Measurements from ENCODE around the gene SCN11A. TPM values are rescaled to one million over a fixed set of nuclear protein-coding genes. Genes with fewer than 3 reads are reported as not detected.

The SCN11A gene
- total RNA-seq, 1 donor from 2014 or later, result not detected

GRCh38 chr3:39098473-39099000, 46.8 kb upstream of the SCN11A start:
- Histone ChIP-seq H3K27me3 (ENCODE audit: control insufficient read depth, insufficient read depth, low read length) (no peaks in the 10 kb centered on the region), H3K4me3 (ENCODE audit: low read depth, low read length) (no peak overlapping the region), H3K36me3 (ENCODE audit: control insufficient read depth, insufficient read depth, low read length) (peaks cover 21% of the 10 kb centered on the region)
- TF ChIP-seq, protein P1, sequence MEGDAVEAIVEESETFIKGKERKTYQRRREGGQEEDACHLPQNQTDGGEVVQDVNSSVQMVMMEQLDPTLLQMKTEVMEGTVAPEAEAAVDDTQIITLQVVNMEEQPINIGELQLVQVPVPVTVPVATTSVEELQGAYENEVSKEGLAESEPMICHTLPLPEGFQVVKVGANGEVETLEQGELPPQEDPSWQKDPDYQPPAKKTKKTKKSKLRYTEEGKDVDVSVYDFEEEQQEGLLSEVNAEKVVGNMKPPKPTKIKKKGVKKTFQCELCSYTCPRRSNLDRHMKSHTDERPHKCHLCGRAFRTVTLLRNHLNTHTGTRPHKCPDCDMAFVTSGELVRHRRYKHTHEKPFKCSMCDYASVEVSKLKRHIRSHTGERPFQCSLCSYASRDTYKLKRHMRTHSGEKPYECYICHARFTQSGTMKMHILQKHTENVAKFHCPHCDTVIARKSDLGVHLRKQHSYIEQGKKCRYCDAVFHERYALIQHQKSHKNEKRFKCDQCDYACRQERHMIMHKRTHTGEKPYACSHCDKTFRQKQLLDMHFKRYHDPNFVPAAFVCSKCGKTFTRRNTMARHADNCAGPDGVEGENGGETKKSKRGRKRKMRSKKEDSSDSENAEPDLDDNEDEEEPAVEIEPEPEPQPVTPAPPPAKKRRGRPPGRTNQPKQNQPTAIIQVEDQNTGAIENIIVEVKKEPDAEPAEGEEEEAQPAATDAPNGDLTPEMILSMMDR (IDR thresholded peaks at IDR 0.05; ENCODE audit: insufficient read depth, low read length, severe bottlenecking), result no peak
- FAIRE-seq (no peak), DNase-seq (ENCODE audit: low read depth) (no peak)

GRCh38 chr3:39097716-39098472, 46.1 kb upstream of the SCN11A start:
- TF ChIP-seq, protein P1 (IDR thresholded peaks at IDR 0.05; ENCODE audit: insufficient read depth, low read length, severe bottlenecking), result no peak
- FAIRE-seq, result no peak
- Histone ChIP-seq H3K36me3 (ENCODE audit: control insufficient read depth, insufficient read depth, low read length) (peaks cover 21% of the 10 kb centered on the region), H3K27me3 (ENCODE audit: control insufficient read depth, insufficient read depth, low read length) (no peaks in the 10 kb centered on the region), H3K4me3 (ENCODE audit: low read depth, low read length) (no peak overlapping the region)
- no peak for DNase-seq (ENCODE audit: low read depth)

DNA sequence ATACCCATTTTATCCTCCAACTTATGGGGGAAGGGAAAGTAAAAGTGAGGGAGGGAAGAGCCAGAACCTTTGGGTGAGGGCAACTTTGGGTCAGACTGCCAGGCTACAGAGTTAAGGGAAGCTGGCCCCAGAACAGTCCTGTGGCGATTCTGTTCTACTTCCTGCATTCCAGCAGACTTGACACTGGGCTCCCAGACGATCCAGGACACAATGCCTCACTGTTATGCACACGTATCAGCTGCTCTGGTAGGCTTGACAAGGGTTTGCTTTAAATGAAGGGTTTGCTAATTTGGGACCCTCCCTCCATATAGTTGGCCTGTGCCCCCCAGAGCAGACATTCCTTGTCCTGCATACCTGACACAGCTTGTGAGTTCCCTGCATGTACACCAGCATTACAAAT, 45.0 kb upstream of the SCN11A start:
- FAIRE-seq (no peak), DNase-seq (ENCODE audit: low read depth) (no peak)
- peaks cover 19% of the 10 kb centered on the region for H3K36me3 ChIP-seq (ENCODE audit: control insufficient read depth, insufficient read depth, low read length)
- TF ChIP-seq, protein P1 (IDR thresholded peaks at IDR 0.05; ENCODE audit: insufficient read depth, low read length, severe bottlenecking), result no peak
- H3K4me3 ChIP-seq (ENCODE audit: low read depth, low read length), result no peak overlapping the region
- H3K27me3 ChIP-seq (ENCODE audit: control insufficient read depth, insufficient read depth, low read length), result no peaks in the 10 kb centered on the region

DNA sequence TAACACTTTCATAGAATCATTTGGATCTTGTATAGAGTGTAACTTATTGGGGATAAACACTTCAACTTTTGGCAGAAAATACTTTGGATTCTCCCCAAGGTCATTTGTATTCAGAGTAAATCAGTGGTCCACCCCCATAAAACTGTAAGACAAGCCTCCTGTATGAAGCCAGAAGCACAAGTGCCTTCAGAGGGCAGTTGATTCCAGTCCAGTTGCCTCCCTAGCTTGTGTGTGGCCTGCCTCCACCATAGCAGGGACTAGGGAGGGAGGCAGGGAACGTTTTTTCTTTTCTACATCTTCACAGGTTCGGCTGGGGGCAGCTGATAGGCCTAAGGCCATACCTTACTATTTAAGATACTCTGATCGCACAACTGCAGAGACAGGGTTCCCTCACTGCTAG, 44.0 kb upstream of the SCN11A start:
- Histone ChIP-seq H3K27me3 (ENCODE audit: control insufficient read depth, insufficient read depth, low read length) (no peaks in the 10 kb centered on the region), H3K4me3 (ENCODE audit: low read depth, low read length) (no peak overlapping the region), H3K36me3 (ENCODE audit: control insufficient read depth, insufficient read depth, low read length) (peaks cover 18% of the 10 kb centered on the region)
- TF ChIP-seq, protein P1 (IDR thresholded peaks at IDR 0.05; ENCODE audit: insufficient read depth, low read length, severe bottlenecking), result no peak
- FAIRE-seq (no peak), DNase-seq (ENCODE audit: low read depth) (no peak)

DNA sequence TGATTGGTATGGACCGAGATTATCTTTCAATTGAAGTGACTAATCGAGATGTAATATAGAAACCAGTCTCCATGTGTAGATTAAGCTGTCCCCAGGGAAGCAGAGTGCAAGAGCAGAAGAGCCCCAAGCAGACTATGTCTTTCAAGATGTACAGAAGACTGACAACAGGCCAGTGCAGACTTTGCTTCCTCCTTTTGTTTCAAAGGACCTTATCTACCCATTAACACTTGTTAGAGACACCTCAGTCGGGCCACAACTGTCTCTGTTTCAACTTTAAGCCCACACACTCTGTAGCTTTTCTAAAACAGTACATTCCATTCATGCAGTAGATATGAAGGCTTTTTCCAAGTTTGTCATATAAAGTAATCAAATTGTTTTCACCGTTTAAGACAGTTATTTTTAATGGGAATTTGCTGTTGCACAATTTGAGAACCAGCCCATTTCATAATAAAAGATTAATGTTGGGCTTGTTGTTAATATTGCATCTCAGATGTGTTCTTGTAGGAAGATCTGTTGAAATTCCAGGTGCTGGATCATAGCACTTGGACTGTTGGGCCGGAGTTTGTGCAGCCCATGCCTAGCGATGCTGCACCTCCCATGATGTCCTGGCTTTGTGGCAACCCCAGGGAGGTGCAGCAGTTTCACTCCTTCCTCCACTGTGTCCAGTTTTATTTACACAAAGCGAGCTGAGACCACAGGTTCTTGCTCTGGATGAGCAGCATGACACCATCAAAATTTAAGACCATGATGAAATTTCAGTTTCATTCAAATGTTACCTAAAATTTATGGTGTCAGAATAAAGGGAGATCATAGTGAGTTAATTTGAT, 43.3 kb upstream of the SCN11A start:
- peaks cover 15% of the 10 kb centered on the region for H3K36me3 ChIP-seq (ENCODE audit: control insufficient read depth, insufficient read depth, low read length)

More for the DNA sequence above, 43.3 kb upstream of the SCN11A start:
- H3K27me3 ChIP-seq (ENCODE audit: control insufficient read depth, insufficient read depth, low read length), result no peaks in the 10 kb centered on the region
- FAIRE-seq, result no peak
- no peak for DNase-seq (ENCODE audit: low read depth)
- no peak overlapping the region for H3K4me3 ChIP-seq (ENCODE audit: low read depth, low read length)
- TF ChIP-seq, protein P1 (IDR thresholded peaks at IDR 0.05; ENCODE audit: insufficient read depth, low read length, severe bottlenecking), result no peak

All from bronchial epithelial cell (primary cell).